DND-41 (cell line): ENCODE data around the gene GTF2H4.

Experiments used
- ATAC-seq: fragments of 200-7000 bp; cut with Tn5 transposase; 3 replicates; pipeline ENCODE4 v1.9.1; 2021; ENCODE audit warnings: low read depth; ENCODE audit not compliant: insufficient read depth
- DNase-seq: peaks from one replicate; pipeline ENCODE4 v3.0.0-alpha.2; 2020
- H2AFZ ChIP-seq: 2 replicates; pipeline ENCODE4 v1.6.0; 2012; ENCODE audit warnings: low read depth, low read length
- H3K27ac ChIP-seq: 2 replicates; pipeline ENCODE4 v1.5.1; 2012; ENCODE audit warnings: low read length, inconsistent platforms
- H3K27me3 ChIP-seq: fragments of 200-600 bp; sonication (generic); 2 replicates; pipeline ENCODE4 v1.6.0; 2012; ENCODE audit warnings: low read length, mild to moderate bottlenecking, inconsistent platforms; ENCODE audit not compliant: insufficient read depth, poor library complexity
- H3K36me3 ChIP-seq: 2 replicates; pipeline ENCODE4 v1.5.1; 2012; ENCODE audit warnings: low read length, inconsistent platforms; ENCODE audit not compliant: insufficient read depth
- H3K4me1 ChIP-seq: 2 replicates; pipeline ENCODE4 v1.5.1; 2012; ENCODE audit warnings: mild to moderate bottlenecking, low read length; ENCODE audit not compliant: insufficient read depth
- H3K4me2 ChIP-seq: 2 replicates; pipeline ENCODE4 v1.6.0; 2012; ENCODE audit warnings: mild to moderate bottlenecking, moderate library complexity, low read length, inconsistent platforms; ENCODE audit not compliant: insufficient read depth
- H3K4me3 ChIP-seq, 2 experiments: fragments of 200-600 bp in 1 of 2; shearing (Covaris generic) in 1 of 2; 2 replicates each; pipeline ENCODE4 v1.5.1; 2012 to 2016; ENCODE audit warnings: inconsistent platforms in 2 of 2, low read length in 2 of 2, mild to moderate bottlenecking in 2 of 2, low read depth in 1 of 2, moderate library complexity in 1 of 2
- H3K79me2 ChIP-seq: 2 replicates; pipeline ENCODE4 v1.6.0; 2012; ENCODE audit warnings: low read length, inconsistent platforms; ENCODE audit not compliant: insufficient read depth
- H3K9ac ChIP-seq: 2 replicates; pipeline ENCODE4 v1.6.0; 2012; ENCODE audit warnings: low read depth, mild to moderate bottlenecking, inconsistent platforms, low read length, moderate library complexity
- H3K9me3 ChIP-seq: 2 replicates; pipeline ENCODE4 v1.5.1; 2012; ENCODE audit warnings: low read length, moderate library complexity, mild to moderate bottlenecking, inconsistent platforms; ENCODE audit not compliant: insufficient read depth, severe bottlenecking
- H4K20me1 ChIP-seq: 2 replicates; pipeline ENCODE4 v1.6.0; 2012; ENCODE audit warnings: low read length; ENCODE audit not compliant: insufficient read depth
- CTCF ChIP-seq: IDR thresholded peaks from 2 replicates; pipeline ENCODE4 v1.5.1; 2012; ENCODE audit warnings: borderline replicate concordance, low read length, moderate library complexity, mild to moderate bottlenecking; ENCODE audit not compliant: poor library complexity, severe bottlenecking; ENCODE audit errors: extremely low read depth
- EZH2 ChIP-seq: IDR thresholded peaks from 3 replicates; pipeline ENCODE4 v1.6.1; 2012; ENCODE audit warnings: borderline replicate concordance, low read depth, mild to moderate bottlenecking, moderate library complexity, low read length, inconsistent platforms; ENCODE audit not compliant: severe bottlenecking

Gene GTF2H4

DNA sequence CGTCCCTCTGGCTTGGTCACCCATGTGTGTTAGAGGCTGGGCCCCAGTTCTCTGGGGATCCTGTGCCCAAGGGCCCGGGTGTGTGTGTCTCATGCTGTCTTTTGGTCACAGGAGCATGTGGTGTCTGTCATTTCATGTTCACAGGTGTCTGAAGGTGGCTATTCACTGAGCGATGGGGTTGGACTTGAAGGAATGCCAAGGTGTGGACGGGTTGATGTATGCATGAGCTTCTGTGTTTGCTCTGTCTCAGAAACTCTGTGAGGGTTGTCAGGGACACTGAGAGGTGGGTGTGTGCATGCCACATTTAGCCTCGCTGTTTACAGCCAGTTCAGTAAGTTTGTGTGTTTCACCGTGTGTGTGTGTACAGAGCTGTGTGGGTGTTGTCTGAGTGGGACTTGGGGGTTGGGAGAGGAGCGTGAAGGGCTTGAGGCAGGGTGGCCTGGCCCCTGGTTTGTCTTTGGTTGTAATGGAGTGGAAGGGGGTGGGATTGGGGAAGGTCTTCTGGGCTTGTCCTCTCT is 22.5 kb upstream of the GTF2H4 start:
- Histone ChIP-seq H3K36me3 (peaks cover 15% of the 10 kb centered on the region), H3K27me3 (no peaks in the 10 kb centered on the region), H2AFZ (peak overlapping the region; percentile 66; the same call in 1 of the 2 replicates), H3K27ac (peak overlapping the region; percentile 72), H3K79me2 (peaks cover 35% of the 10 kb centered on the region), H4K20me1 (0 out of 2 replicates have a peak, but pooled peaks cover 4% of the 10 kb centered on the region), H3K4me2 (peak overlapping the region; percentile 99), H3K9ac (peak overlapping the region; percentile 70), H3K4me1 (peaks cover 40% of the 10 kb centered on the region), H3K9me3 (no peaks in the 10 kb centered on the region), H3K4me3 (peak overlapping the region; percentile 50 to 88; a peak in 3 of 4 replicates)
- TF ChIP-seq CTCF (no peak), EZH2 (no peak)
- DNase-seq (no peak), ATAC-seq (no peak)

DNA sequence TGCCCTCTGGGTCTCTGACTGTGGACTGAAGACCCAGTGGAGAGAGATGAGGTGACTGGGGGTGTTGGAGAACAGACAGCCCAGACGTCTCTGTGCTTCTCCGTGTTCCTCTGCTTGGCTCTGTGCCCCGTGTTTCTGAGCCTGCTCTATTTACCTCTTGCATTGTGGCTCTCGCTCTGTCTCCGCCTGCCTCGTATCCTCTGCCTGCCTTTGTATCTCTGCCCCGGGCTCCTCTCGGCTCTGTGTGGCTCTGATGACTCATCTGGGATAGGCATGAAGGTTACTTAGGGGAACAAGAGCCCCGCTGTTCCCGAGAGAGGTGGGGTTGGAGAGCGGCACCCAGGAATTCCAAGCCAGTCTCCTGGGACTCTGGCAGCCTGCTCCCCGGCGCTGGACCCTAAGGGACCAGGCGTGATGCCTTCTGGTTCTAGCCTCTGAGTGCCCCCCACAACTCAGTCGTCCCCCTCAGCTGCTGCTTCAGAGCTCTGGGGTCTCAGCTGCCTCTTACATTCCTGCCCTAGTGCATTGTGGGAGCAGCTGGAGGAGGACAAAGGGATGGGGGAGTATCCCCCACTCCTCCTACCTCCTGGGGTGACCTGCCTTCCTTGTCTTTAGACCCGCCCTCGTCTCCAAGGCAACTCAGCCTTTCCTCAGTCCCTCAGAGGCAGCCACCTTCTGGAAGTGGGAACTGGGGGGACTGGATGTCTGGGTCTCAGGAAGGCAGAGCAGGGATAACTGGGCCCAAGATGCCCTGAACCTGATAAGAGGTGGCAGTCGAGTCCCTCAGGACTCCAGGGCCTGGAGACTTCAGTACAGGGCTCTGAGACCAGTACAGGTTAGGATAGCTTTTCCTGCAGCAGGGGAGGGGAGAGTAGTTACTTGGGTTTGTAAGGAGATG is 21.8 kb upstream of the GTF2H4 start:
- H3K9ac ChIP-seq: peak overlapping the region; percentile 70
- H3K4me2 ChIP-seq: peak overlapping the region; percentile 99

GRCh38 chr6:30886897-30887255 is 21.1 kb upstream of the GTF2H4 start:
- H2AFZ ChIP-seq: no peak overlapping the region
- no peaks in the 10 kb centered on the region for H3K9me3 ChIP-seq
- TF ChIP-seq CTCF: no peak
- TF ChIP-seq EZH2: no peak
- H3K4me1 ChIP-seq: peaks cover 40% of the 10 kb centered on the region
- no peak overlapping the region for H3K27ac ChIP-seq
- H3K79me2 ChIP-seq: peaks cover 35% of the 10 kb centered on the region
- peaks cover 9% of the 10 kb centered on the region; the same call in 1 of the 2 replicates for H4K20me1 ChIP-seq
- ATAC-seq: no peak
- no peaks in the 10 kb centered on the region for H3K27me3 ChIP-seq
- H3K4me2 ChIP-seq: peak overlapping the region; percentile 99; the same call in 1 of the 2 replicates
- H3K36me3 ChIP-seq: peaks cover 27% of the 10 kb centered on the region
- no peak overlapping the region for H3K9ac ChIP-seq
- no peak overlapping the region for H3K4me3 ChIP-seq
- DNase-seq: no peak

More for the DNA sequence above, 21.8 kb upstream of the GTF2H4 start:
- Histone ChIP-seq H3K27ac (no peak overlapping the region), H3K4me3 (peak overlapping the region in 1 of 2 experiments; percentile 88; a peak in 2 of 4 replicates), H3K9me3 (no peaks in the 10 kb centered on the region), H2AFZ (no peak overlapping the region), H4K20me1 (peaks cover 7% of the 10 kb centered on the region; the same call in 1 of the 2 replicates), H3K27me3 (no peaks in the 10 kb centered on the region), H3K4me1 (peaks cover 40% of the 10 kb centered on the region), H3K36me3 (peaks cover 22% of the 10 kb centered on the region), H3K79me2 (peaks cover 35% of the 10 kb centered on the region)
- TF ChIP-seq EZH2: no peak
- no peak for TF ChIP-seq CTCF
- no peak; the same call in 2 of the 3 replicates for ATAC-seq
- peak; percentile 27 for DNase-seq
